Smooth muscle cell (in vitro differentiated cells): ENCODE measurements around the gene MFN1. TPM values are rescaled to one million over a fixed set of nuclear protein-coding genes. Genes with fewer than 3 reads are reported as not detected.

ENCODE experiments used
- DNase-seq: peaks from one replicate; lab custom pipeline; 2025; ENCODE audit not compliant: unreplicated experiment; lab: John Stamatoyannopoulos, UW
- H2AFZ ChIP-seq: fragments of 200-600 bp; sonication (generic); 2 replicates; pipeline ENCODE4 v1.6.0; 2016; ENCODE audit warnings: antibody characterized with exemption, low read depth, mild to moderate bottlenecking
- H3F3A ChIP-seq: fragments of 200-600 bp; sonication (generic); 2 replicates; pipeline ENCODE4 v1.6.0; 2017; ENCODE audit warnings: antibody characterized with exemption, low read depth
- H3K27ac ChIP-seq: fragments of 200-600 bp; sonication (generic); 2 replicates; pipeline ENCODE4 v1.5.1; 2016; ENCODE audit warnings: low read depth, mild to moderate bottlenecking
- H3K27me3 ChIP-seq: fragments of 200-600 bp; sonication (generic); 2 replicates; pipeline ENCODE4 v1.6.1; 2016; ENCODE audit warnings: low read depth, mild to moderate bottlenecking
- H3K36me3 ChIP-seq: fragments of 200-600 bp; sonication (generic); 2 replicates; pipeline ENCODE4 v1.5.1; 2016; ENCODE audit warnings: low read depth
- H3K4me1 ChIP-seq: fragments of 200-600 bp; sonication (generic); 2 replicates; pipeline ENCODE4 v1.5.1; 2016; ENCODE audit warnings: low read depth
- H3K4me2 ChIP-seq: fragments of 200-600 bp; sonication (generic); 2 replicates; pipeline ENCODE4 v1.6.0; 2016; ENCODE audit warnings: mild to moderate bottlenecking
- H3K4me3 ChIP-seq: fragments of 200-600 bp; sonication (generic); 2 replicates; pipeline ENCODE4 v1.5.1; 2016; ENCODE audit warnings: mild to moderate bottlenecking
- H3K79me2 ChIP-seq: fragments of 200-600 bp; sonication (generic); 2 replicates; pipeline ENCODE4 v1.6.0; 2016; ENCODE audit warnings: low read depth, mild to moderate bottlenecking
- H3K9ac ChIP-seq: fragments of 200-600 bp; sonication (generic); 2 replicates; pipeline ENCODE4 v1.6.0; 2016; ENCODE audit warnings: low read depth
- H3K9me3 ChIP-seq: fragments of 200-600 bp; sonication (generic); replicated peaks from 2 replicates; pipeline ENCODE4 v1.5.1; 2016; ENCODE audit warnings: low read depth
- H4K20me1 ChIP-seq: fragments of 200-600 bp; sonication (generic); 2 replicates; pipeline ENCODE4 v1.6.0; 2016; ENCODE audit warnings: low read depth
- WGBS: methylation state at CpG from one replicate; pipeline ENCODE4 v1.1.7; 2016; ENCODE audit warnings: low lambda C conversion rate; 5-methylcytosine and 5-hydroxymethylcytosine counted together
- polyA plus RNA-seq: library from polyadenylated mRNA; unstranded; fragments of >200 nt; fragmentation: Nextera tagmentation; extraction: Ambion mirVana; gene quantifications from 2 replicates; pipeline ENCODE4 v1.2.1, GENCODE V29; 2016
- total RNA-seq: library from RNA; depleted of rRNA; stranded (reverse); fragments of >200 nt; gene quantifications from 2 replicates; pipeline ENCODE4 v1.2.3, GENCODE V29; 2014
- TF ChIP-seq, protein P1 (sequence below): fragments of 200-600 bp; sonication (generic); IDR thresholded peaks from 2 replicates; pipeline ENCODE4 v1.5.1; 2017; ENCODE audit warnings: borderline replicate concordance, mild to moderate bottlenecking, antibody characterized with exemption; ENCODE audit not compliant: insufficient read depth, poor library complexity, severe bottlenecking

The MFN1 gene
- total and polyA plus RNA-seq, 2 experiments from 2014 or later = 14.6 to 46.4 TPM

GRCh38 chr3:179363332-179363731 is 15.8 kb downstream of the MFN1 start:
- DNase-seq = no peak
- no peak overlapping the region for H3K4me3 ChIP-seq
- H3F3A ChIP-seq = no peaks in the 10 kb centered on the region
- H3K4me1 ChIP-seq = no peaks in the 10 kb centered on the region
- no peaks in the 10 kb centered on the region for H3K9me3 ChIP-seq
- no peak overlapping the region for H3K4me2 ChIP-seq
- H2AFZ ChIP-seq = no peak overlapping the region
- H3K27ac ChIP-seq = no peak overlapping the region
- no peak overlapping the region for H3K9ac ChIP-seq
- H3K27me3 ChIP-seq = no peaks in the 10 kb centered on the region
- 98% methylated on average over 5 of the region's 5 CpGs for WGBS
- TF ChIP-seq, protein P1, sequence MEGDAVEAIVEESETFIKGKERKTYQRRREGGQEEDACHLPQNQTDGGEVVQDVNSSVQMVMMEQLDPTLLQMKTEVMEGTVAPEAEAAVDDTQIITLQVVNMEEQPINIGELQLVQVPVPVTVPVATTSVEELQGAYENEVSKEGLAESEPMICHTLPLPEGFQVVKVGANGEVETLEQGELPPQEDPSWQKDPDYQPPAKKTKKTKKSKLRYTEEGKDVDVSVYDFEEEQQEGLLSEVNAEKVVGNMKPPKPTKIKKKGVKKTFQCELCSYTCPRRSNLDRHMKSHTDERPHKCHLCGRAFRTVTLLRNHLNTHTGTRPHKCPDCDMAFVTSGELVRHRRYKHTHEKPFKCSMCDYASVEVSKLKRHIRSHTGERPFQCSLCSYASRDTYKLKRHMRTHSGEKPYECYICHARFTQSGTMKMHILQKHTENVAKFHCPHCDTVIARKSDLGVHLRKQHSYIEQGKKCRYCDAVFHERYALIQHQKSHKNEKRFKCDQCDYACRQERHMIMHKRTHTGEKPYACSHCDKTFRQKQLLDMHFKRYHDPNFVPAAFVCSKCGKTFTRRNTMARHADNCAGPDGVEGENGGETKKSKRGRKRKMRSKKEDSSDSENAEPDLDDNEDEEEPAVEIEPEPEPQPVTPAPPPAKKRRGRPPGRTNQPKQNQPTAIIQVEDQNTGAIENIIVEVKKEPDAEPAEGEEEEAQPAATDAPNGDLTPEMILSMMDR = no peak
- H3K36me3 ChIP-seq = peaks cover 16% of the 10 kb centered on the region
- H4K20me1 ChIP-seq = peaks cover 3% of the 10 kb centered on the region
- H3K79me2 ChIP-seq = no peaks in the 10 kb centered on the region

GRCh38 chr3:179369621-179370020 is 22.1 kb downstream of the MFN1 start:
- H3K36me3 ChIP-seq = peaks cover 4% of the 10 kb centered on the region
- no peaks in the 10 kb centered on the region for H3K79me2 ChIP-seq
- H4K20me1 ChIP-seq = no peaks in the 10 kb centered on the region
- no peak for DNase-seq
- no peaks in the 10 kb centered on the region for H3K9me3 ChIP-seq
- 88% methylated on average over 1 of the region's 1 CpG for WGBS
- H3K27ac ChIP-seq = no peak overlapping the region
- no peak overlapping the region for H2AFZ ChIP-seq
- no peaks in the 10 kb centered on the region for H3K27me3 ChIP-seq
- H3K4me3 ChIP-seq = no peak overlapping the region
- H3K4me1 ChIP-seq = no peaks in the 10 kb centered on the region
- H3K4me2 ChIP-seq = no peak overlapping the region
- H3K9ac ChIP-seq = no peak overlapping the region
- H3F3A ChIP-seq = no peaks in the 10 kb centered on the region
- TF ChIP-seq, protein P1 = no peak

DNA sequence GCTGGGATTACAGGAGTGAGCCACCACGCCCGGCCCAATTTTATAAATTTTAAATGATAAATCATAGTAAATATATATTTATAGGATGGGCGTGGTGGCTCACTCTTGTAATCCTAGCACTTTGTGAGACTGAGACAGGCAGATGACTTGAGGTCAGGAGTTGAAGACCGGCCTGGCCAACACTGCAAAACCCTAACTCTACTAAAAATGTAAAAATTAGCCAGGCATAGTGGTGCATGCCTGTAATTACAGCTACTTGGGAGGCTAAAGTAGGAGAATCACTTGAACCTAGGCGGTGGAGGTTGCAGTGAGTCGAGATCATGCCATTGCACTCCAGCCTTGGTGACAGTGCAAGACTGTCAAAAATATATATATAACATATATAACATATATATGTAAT is 26.4 kb downstream of the MFN1 start:
- no peak overlapping the region for H3K9ac ChIP-seq
- H3K4me2 ChIP-seq = no peak overlapping the region
- H3K27me3 ChIP-seq = no peaks in the 10 kb centered on the region
- H3K4me1 ChIP-seq = no peaks in the 10 kb centered on the region
- no peak overlapping the region for H3K27ac ChIP-seq
- no peaks in the 10 kb centered on the region for H3K9me3 ChIP-seq
- TF ChIP-seq, protein P1 = no peak
- WGBS = 98% methylated on average over 6 of the region's 6 CpGs
- H4K20me1 ChIP-seq = no peaks in the 10 kb centered on the region
- H3F3A ChIP-seq = no peaks in the 10 kb centered on the region
- peaks cover 18% of the 10 kb centered on the region for H3K36me3 ChIP-seq
- H3K4me3 ChIP-seq = no peak overlapping the region
- no peak overlapping the region for H2AFZ ChIP-seq
- H3K79me2 ChIP-seq = no peaks in the 10 kb centered on the region
- DNase-seq = no peak
